ENCODE data around the gene GYPA.
"Not testable (repeated sequence)": the region's sequence is repeated elsewhere in the genome, so short reads cannot be mapped to it uniquely, and the experiment has no call there.

GYPA gene

DNA sequence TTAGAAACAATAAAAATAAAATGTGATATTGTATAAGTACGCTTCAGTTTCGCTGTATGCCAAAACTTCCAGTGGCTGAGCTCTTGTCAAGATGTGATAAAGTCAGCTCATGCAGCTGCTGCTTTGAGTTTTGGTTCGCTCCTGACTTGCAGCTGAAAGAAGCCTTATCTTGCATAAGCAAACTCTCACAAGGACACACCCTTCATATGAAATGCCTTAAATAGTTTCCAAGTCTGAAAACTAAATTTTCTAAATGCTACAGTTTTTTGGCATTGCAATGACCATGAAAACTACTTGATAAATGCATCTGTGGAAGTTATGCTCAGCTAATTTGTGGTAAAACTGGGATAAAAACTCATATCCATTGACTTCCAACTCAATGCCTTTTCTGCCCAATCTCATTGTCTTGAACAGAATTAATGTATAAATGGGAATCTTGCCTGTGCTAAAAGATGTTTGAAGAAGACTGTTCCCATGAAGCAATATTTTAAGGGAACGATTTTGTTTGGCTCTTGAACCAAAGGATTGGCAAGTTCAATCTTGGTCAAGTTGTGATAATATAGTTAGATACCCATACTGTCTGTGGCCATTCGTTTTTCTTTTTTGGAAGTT, 11.7 kb downstream of the GYPA start:
- DNase-seq: not testable (repeated sequence)

DNA sequence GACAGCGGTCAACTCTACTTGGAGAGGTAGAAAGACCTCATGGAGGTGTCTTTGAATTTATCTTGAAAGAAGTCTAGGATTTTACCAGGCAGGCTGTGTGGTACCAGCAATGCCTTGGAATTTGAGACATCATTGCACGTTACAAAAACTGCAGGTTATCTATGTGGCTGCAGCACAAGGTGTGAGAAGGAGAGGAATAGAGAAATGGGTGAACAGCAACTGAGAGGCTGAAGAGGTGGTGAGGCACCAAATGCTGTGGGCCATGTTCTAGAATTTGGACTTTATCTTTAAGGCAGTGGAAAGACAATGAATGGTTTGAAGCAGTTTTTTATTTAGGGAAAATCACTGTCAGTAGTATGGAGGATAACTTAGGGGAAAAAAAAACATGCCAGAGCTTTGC, 15.4 kb downstream of the GYPA start:
- DNase-seq: not testable (repeated sequence)

DNA sequence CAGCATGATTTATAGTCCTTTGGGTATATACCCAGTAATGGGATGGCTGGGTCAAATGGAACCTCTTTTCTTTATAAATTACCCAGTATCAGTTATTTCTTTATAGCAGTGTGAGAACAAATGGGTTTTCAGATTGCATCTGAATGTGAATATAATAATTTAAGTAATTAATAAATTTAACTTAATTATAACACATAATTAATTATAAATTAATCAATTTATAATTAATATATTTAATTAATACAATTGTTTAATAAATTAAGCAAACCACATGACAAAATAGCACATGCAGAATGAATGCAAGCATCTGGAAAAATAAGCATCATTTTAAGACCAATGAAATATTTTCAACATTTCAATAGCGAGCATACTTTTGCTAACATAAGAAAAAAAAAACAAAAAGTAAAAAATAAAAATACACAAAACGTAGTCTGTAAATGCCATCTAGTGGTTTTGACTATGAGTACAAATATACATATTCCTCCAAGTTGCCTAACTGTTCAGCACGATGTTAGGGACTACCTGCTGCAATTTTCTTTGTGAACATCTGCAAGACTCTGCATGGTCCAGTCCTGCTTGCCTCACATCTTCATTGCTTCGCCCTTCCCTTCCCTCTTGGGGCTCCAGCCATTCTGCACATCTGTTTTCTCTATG, 16.4 kb downstream of the GYPA start:
- DNase-seq: not testable (repeated sequence)

DNA sequence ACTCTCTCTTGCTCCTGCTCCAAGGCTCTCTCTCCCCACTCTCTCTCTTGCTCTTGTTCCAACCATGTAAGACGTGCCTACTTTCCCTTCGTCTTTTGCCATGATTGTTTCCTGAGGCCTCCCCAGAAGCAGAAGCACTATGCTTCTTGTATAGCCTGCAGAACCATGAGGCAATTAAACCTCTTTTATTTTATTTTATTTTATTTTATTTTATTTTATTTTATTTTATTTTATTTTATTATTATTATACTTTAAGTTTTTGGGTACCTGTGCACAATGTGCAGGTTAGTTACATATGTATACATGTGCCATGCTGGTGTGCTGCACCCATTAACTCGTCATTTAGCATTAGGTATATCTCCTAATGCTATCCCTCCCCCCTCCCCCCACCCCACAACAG, 17.2 kb downstream of the GYPA start:
- not testable (repeated sequence) for DNase-seq

DNA sequence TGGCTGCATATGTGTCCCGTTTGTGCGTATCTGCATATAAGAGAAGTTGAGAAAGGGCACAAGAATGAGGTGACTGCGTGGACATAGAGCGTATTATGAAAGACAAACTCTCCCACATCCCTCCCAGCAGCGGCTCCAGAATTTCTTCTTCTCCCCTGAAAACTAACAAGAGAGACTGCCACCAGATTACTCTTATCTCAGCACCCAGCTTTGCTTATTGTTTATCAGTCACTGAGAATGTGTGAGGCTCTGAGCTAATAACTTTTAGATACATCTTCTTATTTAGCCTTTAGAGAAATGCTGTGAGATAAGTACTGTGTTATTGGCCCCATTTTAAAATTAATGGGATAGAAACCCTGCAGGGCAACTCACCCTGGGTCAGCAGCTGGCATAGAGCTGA, 20.8 kb downstream of the GYPA start:
- not testable (repeated sequence) for DNase-seq

DNA sequence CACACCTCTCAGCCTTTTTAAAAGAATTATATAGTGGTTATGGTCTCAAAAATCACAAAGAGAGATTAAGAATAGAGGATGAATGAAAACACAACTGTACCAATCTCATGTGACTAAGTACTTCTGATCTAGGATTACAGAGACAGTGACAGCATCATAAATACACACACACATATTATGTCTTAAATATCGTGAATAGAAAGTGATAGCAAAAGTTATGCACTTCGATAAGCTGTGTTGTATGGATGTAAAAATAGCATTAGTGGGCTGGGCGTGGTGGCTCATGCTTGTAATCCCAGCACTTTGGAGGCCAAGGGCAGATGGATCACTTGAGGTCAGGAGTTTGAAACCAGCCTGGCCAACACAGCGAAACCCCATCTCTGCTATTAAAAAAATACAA, 25.0 kb downstream of the GYPA start:
- DNase-seq: no peak

DNA sequence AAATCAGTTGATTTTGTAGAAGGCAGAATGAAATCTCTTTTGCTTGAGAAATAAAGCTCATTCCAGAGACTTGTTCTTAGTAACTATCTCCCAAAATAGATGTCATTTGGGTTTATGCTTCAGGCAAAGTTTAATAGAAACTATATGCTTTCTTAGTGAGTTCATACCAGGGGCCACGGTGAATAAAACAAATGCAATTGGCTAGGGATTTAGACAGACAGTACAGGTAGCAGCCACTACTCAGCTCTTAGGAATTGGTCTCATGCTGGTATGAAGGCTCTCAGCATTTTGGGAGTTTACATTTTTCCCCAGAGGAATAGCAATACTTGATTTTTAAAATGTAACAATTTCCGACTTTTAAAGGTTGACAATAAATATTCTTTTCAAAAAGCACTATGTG, 27.0 kb downstream of the GYPA start:
- DNase-seq: no peak

DNA sequence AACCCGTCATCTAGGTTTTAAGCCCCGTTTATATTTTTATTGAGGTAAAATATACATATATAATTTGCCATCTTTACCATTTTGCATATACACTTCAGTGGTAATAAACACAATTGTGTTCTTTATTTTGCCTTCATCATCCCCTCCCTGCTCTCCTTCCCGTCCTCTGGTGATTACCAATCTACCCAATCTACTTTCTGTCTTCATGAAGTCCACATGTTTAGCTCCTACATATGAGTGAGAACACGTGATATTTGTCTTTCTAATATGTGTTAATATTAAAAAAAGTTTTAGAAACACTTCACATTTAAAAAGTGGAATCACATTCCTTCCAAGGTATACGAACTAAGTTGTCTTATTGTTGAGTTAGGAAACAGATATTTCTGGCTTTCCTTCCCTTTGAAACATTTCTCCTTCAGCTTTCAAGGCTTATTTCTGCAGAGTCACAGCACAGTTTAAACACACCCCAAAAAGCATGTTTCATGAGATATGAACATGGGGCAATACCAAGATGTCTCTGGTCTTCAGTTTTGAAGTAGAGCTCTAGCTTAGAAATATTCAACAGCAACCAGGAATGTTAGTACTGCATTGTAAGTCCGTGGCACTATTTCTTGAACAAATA, 35.9 kb downstream of the GYPA start:
- no peak for DNase-seq

DNA sequence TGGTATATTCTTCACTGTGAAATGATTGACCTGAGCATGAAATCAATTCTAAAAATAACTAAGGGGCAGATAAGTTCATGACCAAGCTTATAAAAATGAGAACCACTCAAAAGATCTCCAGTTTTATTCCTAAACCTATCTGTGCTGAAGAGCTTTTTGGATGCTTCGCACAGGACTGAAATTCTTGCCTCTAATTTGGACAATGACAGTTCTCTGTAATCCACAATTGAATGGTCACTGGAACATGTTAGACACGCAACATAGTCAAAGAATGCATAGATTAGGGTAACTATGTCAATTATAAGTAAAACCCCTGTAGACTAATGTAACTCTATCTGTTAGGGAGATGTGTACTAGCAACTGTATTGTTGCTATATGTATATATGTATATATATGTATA, 42.7 kb downstream of the GYPA start:
- not testable (repeated sequence) for DNase-seq

DNA sequence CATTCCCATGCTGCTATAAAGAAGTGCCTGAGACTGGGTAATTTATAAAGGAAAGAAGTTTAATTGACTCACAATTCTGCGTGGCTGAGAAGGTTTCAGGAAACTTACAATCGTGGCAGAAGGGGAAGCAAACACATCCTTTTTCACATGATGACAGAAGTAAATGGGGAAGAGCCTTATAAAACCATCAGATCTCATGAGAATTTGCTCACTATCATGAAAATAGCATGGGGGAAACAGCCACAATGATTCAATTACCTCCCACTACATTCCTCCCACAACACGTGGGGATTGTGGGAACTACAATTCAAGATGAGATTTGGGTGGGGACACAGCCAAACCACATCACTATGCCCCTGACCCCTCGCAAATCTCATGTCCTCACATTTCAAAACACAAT, 46.5 kb downstream of the GYPA start:
- not testable (repeated sequence) for DNase-seq

DNA sequence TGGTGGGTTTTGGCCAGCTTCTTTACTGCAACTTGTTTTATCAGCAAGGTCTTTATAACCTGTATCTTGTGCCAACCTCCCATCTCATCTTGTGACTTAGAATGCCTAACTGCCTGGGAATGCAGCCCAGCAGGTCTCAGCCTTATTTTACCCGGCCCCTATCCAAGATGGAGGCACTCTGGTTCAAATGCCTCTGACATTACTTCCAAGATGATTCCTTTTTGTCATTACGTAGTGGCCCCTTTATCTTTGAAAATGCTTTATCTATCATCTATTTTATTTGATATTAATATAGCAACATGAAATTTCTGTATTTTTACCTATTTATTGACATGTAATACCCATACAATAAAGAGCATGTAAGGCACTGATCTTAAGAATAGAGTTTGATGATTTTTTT, 49.3 kb downstream of the GYPA start:
- not testable (repeated sequence) for DNase-seq

DNA sequence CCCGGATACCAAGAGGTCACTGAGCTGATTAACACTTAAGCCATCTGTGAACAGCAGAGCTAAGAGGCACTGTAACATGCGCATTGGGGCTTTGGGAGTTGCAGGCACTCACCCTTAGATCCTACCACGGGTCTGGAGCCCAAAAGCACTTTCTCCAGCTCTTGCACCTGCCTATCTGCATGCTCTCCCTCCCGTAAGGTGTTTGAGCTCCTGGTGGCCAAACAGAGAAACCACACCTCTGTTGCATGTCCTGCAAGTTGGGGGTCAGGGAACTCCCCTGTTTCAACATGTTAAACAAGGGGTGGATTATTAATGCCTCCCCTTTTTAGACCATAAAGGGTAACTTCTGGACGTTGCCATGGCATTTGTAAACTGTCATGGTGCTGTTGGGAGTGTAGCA, 49.8 kb downstream of the GYPA start:
- DNase-seq: no peak

DNA sequence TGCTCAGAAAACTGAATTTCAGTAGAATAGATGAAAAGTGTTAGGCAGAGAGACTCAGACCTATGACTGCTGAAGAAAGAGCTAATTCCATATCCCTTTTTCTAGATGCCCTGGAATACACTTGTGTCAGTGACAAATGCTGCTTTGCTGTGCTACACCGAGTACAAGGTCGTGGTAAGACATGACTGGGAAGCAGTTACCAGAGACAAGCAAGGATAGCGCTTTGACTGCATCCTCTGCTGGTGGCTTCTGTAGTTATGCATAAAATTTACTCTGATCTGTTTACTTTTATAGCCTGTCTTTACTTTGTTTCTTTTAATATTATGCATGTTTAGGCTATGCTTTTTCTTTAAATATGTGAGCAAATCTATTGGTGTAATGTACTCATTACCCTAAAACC, 58.5 kb downstream of the GYPA start:
- not testable (repeated sequence) for DNase-seq

DNA sequence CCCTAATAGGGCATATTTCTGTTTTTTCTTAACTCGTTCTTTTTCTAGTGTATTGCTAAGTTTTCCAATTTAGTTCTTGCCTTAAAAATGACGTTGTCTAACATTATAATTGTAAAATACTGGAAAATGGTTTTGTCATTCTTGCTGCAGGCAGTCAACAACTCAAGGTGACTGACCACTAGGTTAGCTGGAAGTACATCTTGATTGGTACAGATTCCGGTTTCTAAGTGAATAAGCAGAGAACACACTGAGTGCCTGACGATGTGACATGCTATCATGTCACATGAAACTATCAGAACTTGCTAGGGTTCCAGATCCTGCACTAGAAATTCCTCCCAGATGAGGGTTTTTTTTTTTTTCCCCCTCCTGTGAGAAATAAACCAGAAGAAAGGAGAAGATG, 60.4 kb downstream of the GYPA start:
- DNase-seq: not testable (repeated sequence)

DNA sequence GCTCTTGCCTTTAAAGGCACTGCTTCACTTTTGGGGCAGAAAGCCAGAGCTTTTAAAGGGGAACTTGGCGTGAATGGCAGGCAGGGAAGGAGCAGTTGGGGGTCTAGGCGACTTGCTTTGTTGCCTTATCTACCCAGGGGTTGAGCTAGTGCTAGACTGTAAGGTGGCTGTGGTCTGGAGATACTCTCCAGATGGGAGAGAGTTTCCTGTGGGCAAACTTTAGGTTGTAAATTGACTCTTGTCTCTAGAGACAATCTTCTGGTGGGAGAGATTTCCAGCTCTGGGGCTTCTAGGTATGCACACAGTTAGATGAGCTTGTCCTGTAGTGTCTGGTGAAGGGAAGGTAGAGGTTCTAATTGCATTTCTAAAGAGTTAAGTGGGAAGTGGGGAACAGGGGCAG, 61.8 kb downstream of the GYPA start:
- DNase-seq: not testable (repeated sequence)

DNA sequence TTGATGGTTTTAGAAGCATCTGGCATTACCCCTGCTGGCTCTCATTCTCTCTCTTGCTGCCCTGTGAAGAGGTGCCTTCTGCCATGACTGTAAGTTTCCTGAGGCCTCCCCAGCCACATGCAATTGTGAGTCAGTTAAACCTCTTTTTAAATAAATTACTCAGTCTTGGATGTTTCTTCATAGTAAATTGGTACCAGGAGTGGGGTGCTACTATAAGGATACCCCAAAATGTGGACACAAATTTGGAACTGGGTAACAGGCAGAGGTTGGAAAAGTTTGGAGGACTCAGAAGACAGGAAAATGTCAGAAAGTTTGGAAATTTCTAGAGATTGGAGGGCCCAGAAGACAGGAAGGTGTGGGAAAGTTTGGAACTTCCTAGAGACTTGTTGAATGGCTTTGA, 79.0 kb downstream of the GYPA start:
- DNase-seq: not testable (repeated sequence)

DNA sequence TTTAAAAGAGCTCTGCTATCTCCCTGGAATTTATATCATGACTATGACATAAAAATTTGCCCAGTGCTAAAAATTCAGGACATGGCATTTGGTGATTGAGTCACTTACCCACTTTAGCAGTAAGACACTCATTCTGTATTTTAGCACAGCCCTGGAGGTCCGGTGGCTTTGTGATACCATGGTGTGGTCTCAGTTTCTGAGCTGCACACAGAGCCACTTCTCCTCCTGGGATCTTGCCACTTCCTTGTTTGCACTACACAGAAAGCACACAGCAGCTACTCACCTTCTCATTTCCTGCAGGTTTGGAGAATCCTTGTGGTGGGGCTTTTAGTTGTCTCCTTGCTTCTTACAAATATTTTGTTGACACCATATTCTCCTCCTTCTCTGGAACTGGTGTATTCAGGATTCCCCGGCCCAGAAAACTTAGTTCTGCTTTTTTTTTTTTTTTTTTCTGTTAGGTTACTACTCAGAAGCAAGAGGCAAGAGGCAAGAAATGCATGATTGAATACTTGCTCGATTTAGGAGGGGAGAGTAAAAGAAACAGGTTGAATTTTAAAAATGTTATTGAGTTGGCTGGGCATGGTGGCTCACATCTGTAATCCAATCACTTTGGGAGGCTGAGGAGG, 80.2 kb downstream of the GYPA start:
- DNase-seq: not testable (repeated sequence)

Data from NCI-H774 (cell line).